A673 (cell line): ENCODE measurements around the gene CXCR2.

Experiments
- EZH2 ChIP-seq: fragments of 200-600 bp; sonication (generic); IDR thresholded peaks from 2 replicates; pipeline ENCODE4 v1.6.1; 2017; ENCODE audit warnings: borderline replicate concordance, low read depth, mild to moderate bottlenecking, mixed read lengths, antibody characterized with exemption, low read length; ENCODE audit not compliant: poor library complexity, severe bottlenecking
- TF ChIP-seq, protein P1 (sequence below): fragments of 300-800, 200-600 bp; sonication (generic); conservative IDR thresholded peaks from 2 replicates; pipeline ENCODE4 v1.5.1; 2017; ENCODE audit warnings: low read depth, mild to moderate bottlenecking, antibody characterized with exemption, low read length, moderate library complexity, mixed read lengths

DNA sequence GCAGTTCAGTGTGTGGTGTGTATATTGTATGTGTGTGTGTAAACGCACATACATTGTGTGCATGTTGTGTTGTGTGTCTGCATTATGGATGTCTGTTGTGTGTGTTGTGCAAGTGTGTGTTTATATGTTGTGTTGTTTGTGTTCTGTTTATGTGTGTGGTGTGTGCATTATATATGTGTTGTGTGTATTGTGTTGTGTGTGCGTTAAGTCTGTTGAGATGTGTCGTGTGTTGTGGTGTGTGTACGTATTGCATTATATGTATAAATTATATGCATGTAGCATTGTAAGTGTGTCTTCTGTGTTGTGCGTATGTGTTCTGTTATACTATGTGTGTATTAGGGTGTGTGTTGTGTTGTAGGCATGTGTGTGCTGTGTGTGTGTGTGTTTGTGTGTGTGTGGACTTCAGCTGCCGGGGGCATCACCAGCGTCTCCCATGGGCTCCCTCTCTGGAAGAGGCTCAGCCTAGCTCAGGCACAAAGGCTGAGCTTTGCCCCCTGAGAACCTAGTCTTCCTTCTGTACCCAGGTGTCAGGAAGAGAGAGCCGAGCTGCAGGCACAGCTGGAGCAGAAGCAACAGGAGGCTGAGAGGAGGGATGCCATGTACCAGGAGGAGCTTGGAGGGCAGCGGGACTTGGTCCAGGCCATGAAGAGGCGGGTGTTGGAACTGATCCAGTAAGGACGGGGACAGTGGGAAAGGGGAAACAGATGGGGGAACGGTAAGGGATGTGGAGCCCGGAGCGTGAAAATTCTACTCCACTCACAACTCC is 43.1 kb upstream of the CXCR2 start:
- TF ChIP-seq, protein P1, sequence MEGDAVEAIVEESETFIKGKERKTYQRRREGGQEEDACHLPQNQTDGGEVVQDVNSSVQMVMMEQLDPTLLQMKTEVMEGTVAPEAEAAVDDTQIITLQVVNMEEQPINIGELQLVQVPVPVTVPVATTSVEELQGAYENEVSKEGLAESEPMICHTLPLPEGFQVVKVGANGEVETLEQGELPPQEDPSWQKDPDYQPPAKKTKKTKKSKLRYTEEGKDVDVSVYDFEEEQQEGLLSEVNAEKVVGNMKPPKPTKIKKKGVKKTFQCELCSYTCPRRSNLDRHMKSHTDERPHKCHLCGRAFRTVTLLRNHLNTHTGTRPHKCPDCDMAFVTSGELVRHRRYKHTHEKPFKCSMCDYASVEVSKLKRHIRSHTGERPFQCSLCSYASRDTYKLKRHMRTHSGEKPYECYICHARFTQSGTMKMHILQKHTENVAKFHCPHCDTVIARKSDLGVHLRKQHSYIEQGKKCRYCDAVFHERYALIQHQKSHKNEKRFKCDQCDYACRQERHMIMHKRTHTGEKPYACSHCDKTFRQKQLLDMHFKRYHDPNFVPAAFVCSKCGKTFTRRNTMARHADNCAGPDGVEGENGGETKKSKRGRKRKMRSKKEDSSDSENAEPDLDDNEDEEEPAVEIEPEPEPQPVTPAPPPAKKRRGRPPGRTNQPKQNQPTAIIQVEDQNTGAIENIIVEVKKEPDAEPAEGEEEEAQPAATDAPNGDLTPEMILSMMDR = no peak
- TF ChIP-seq EZH2 = no peak
